Measurements from ENCODE around the gene ARHGAP24. TPM values are rescaled to one million over a fixed set of nuclear protein-coding genes. Genes with fewer than 3 reads are reported as not detected.

The ARHGAP24 gene
- total RNA-seq, 2 experiments from 2014 or later, result 0.22 to 0.70 TPM

DNA sequence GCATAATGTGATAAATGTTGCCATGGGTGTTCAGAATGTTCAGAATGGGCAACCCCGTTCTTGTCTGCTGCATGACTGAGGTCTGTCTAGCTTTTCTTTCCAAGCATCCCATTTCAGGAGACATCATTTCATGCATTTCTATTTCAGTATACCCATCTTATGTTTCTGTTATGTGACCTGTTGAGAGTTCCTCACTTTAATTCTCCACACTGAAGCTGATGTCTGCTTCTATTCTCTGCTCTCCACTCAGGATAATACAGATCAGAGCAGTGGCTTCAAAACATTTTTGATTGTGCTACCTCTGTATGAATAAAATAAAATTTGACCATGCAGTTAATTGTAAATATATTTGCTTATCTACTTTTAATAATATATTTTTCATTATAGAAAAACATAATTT lies 398.6 kb downstream of the ARHGAP24 start:
- DNase-seq (no peak), ATAC-seq (no peak)
- no peaks in the 10 kb centered on the region for H3K36me3 Mint-ChIP-seq (ENCODE audit: low read depth)
- intact Hi-C loops (cut with micrococcal nuclease), result no loop called here
- TF ChIP-seq, protein P1, sequence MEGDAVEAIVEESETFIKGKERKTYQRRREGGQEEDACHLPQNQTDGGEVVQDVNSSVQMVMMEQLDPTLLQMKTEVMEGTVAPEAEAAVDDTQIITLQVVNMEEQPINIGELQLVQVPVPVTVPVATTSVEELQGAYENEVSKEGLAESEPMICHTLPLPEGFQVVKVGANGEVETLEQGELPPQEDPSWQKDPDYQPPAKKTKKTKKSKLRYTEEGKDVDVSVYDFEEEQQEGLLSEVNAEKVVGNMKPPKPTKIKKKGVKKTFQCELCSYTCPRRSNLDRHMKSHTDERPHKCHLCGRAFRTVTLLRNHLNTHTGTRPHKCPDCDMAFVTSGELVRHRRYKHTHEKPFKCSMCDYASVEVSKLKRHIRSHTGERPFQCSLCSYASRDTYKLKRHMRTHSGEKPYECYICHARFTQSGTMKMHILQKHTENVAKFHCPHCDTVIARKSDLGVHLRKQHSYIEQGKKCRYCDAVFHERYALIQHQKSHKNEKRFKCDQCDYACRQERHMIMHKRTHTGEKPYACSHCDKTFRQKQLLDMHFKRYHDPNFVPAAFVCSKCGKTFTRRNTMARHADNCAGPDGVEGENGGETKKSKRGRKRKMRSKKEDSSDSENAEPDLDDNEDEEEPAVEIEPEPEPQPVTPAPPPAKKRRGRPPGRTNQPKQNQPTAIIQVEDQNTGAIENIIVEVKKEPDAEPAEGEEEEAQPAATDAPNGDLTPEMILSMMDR (IDR thresholded peaks at IDR 0.05), result no peak
- no peaks in the 10 kb centered on the region for H3K4me1 Mint-ChIP-seq (ENCODE audit: low read depth)
- POLR2A ChIA-PET, result no interaction called here
- no peaks in the 10 kb centered on the region for H3K27me3 Mint-ChIP-seq
- H3K9me3 Mint-ChIP-seq, result no peaks in the 10 kb centered on the region
- CTCF ChIA-PET, result no interaction called here
- no peak overlapping the region for H3K4me3 Mint-ChIP-seq
- H3K27ac Mint-ChIP-seq, result no peak overlapping the region

DNA sequence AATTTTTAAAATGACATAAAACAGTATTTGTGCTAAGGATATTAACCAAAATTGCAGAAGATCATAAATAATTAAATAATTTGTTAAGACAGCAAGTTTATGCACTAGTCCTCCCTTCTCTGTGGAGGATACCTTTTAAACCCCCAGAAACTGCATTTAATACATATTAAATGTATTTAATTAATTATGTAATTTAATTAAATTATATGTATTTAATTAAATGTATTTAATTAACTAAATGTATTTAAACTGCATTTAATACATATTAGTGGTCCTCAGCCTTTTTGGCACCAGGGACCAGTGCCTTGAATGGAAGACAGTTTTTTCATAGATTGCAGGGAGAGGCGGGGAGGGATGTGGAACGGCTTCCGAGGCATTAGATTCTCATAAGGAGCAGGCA lies 404.6 kb downstream of the ARHGAP24 start:
- TF ChIP-seq, protein P1 (IDR thresholded peaks at IDR 0.05), result no peak
- Mint-ChIP-seq H3K9me3 (no peaks in the 10 kb centered on the region), H3K4me1 (ENCODE audit: low read depth) (no peaks in the 10 kb centered on the region), H3K36me3 (ENCODE audit: low read depth) (no peaks in the 10 kb centered on the region), H3K4me3 (no peak overlapping the region), H3K27me3 (no peaks in the 10 kb centered on the region), H3K27ac (no peak overlapping the region)
- DNase-seq, result no peak
- ATAC-seq, result no peak
- ChIA-PET CTCF (no interaction called here), POLR2A (no interaction called here)
- intact Hi-C loops (cut with micrococcal nuclease), result no loop called here

DNA sequence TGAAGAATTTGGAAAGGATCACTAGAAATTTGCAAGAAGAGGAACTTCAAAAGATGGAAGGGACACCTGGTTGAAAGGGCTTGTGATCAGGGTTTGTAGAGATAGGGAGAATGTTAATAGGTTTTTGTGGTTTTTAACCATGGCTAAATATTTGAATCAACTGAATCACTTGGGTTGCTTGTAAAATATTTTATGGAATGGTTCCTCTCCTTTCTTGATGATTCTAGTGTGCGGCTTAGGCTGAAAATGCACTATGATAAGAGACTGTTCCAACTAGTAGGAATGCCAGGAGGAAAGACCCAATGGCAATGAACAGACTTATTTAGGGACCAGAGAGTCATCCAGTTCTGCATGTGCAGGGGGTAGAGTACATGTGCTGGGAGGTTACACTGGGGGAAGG lies 408.2 kb downstream of the ARHGAP24 start:
- no peaks in the 10 kb centered on the region for H3K36me3 Mint-ChIP-seq (ENCODE audit: low read depth)
- ATAC-seq (no peak), DNase-seq (no peak)
- TF ChIP-seq, protein P1 (IDR thresholded peaks at IDR 0.05), result no peak
- H3K27ac Mint-ChIP-seq, result no peak overlapping the region
- no peaks in the 10 kb centered on the region for H3K4me1 Mint-ChIP-seq (ENCODE audit: low read depth)
- H3K9me3 Mint-ChIP-seq, result no peaks in the 10 kb centered on the region
- H3K27me3 Mint-ChIP-seq, result no peaks in the 10 kb centered on the region
- ChIA-PET CTCF (no interaction called here), POLR2A (no interaction called here)
- no peak overlapping the region for H3K4me3 Mint-ChIP-seq
- intact Hi-C loops (cut with micrococcal nuclease), result no loop called here

DNA sequence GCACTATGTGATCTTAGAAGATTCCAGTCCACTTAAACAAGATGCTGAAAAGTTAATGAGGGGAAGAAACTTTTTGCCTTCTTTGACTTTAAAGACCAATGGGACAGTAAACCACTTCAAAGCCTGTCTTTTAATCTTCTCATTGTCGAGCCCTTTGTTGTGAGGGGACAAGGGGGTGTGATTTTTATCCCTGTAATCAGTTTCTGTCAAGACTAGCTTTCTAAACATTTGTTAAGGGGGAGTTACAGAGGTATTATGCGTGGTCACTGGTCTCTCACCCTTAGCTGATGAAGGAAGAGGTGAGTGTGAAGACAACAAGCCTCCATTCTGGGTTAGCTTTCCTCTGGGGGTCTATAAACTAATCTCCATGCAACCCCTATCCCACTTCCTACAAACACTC lies 409.3 kb downstream of the ARHGAP24 start:
- intact Hi-C loops (cut with micrococcal nuclease), result no loop called here
- ChIA-PET POLR2A (no interaction called here), CTCF (no interaction called here)
- H3K27me3 Mint-ChIP-seq, result no peaks in the 10 kb centered on the region
- TF ChIP-seq, protein P1 (IDR thresholded peaks at IDR 0.05), result no peak
- H3K27ac Mint-ChIP-seq, result no peak overlapping the region
- no peak overlapping the region for H3K4me3 Mint-ChIP-seq
- no peak for DNase-seq
- H3K36me3 Mint-ChIP-seq (ENCODE audit: low read depth), result no peaks in the 10 kb centered on the region
- ATAC-seq, result no peak
- no peaks in the 10 kb centered on the region for H3K4me1 Mint-ChIP-seq (ENCODE audit: low read depth)
- H3K9me3 Mint-ChIP-seq, result no peaks in the 10 kb centered on the region

DNA sequence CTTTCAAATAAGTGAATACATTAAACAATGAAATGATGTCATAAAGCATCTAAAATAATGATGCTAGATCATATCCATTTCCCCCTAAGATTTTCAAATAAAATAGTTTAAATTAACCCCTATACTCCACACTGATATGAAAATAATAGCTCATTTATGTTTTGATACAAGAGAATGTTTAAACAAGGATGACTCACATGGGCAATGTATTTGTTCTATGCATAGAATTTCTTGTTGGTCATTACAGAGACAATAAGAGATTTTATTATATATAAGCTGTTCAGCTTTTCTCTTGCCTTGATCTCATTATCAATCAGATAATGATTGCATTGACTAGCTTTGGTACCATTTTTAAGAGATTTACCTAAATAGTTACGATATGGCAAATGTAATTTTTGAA lies 411.7 kb downstream of the ARHGAP24 start:
- H3K36me3 Mint-ChIP-seq (ENCODE audit: low read depth), result no peaks in the 10 kb centered on the region
- ATAC-seq (no peak), DNase-seq (no peak)
- TF ChIP-seq, protein P1 (IDR thresholded peaks at IDR 0.05), result no peak
- no peaks in the 10 kb centered on the region for H3K9me3 Mint-ChIP-seq
- H3K4me3 Mint-ChIP-seq, result no peak overlapping the region
- no peak overlapping the region for H3K27ac Mint-ChIP-seq
- intact Hi-C loops (cut with micrococcal nuclease), result no loop called here
- no peaks in the 10 kb centered on the region for H3K27me3 Mint-ChIP-seq
- ChIA-PET POLR2A (interaction anchor here (0.6 kb wide), 1 partner anchor 553 kb away, joined by 3 read pairs; no protein-coding TSS in a partner anchor), CTCF (no interaction called here)
- no peaks in the 10 kb centered on the region for H3K4me1 Mint-ChIP-seq (ENCODE audit: low read depth)
